Measurements from ENCODE around the gene CCDC32.

The CCDC32 gene

DNA sequence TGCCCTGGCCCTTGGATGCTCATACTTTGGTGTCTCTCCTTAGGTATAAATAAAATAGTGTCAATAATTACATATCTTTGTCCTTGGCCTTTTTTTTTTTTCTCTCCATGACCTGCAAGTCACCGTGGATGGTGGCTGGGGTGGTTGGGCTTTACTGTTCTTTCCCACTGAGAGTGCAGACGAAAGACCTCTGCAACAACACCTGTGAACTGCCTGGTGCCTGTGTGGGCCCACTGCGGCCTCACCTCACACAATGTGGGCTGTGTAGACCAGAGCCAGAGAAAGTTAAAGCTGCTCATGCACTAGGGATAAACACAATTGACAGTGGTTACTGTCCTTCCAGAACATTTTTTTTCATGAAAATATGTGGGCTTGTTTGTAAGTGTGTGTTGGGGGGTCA lies 39.0 kb downstream of the CCDC32 start:
- no peaks in the 10 kb centered on the region for H3K27me3 ChIP-seq (ENCODE audit: control insufficient read depth in 1 of 2, insufficient read depth in 2 of 2, low read length in 2 of 2)
- H3K4me3 ChIP-seq (ENCODE audit: low read depth in 1 of 2, low read length in 2 of 2), result no peak overlapping the region
- H3K4me1 ChIP-seq (ENCODE audit: control insufficient read depth in 1 of 2, insufficient read depth in 2 of 2, low read length in 2 of 2), result no peaks in the 10 kb centered on the region
- no peak overlapping the region for H3K27ac ChIP-seq (ENCODE audit: low read depth, low read length)
- no peak overlapping the region for H3K9ac ChIP-seq (ENCODE audit: low read depth in 1 of 2, low read length in 2 of 2)
- no peaks in the 10 kb centered on the region for H3K36me3 ChIP-seq (ENCODE audit: control insufficient read depth in 1 of 2, insufficient read depth in 2 of 2, low read length in 2 of 2)
- H3K9me3 ChIP-seq (ENCODE audit: control insufficient read depth in 1 of 2, low read length in 2 of 2), result no peaks in the 10 kb centered on the region

DNA sequence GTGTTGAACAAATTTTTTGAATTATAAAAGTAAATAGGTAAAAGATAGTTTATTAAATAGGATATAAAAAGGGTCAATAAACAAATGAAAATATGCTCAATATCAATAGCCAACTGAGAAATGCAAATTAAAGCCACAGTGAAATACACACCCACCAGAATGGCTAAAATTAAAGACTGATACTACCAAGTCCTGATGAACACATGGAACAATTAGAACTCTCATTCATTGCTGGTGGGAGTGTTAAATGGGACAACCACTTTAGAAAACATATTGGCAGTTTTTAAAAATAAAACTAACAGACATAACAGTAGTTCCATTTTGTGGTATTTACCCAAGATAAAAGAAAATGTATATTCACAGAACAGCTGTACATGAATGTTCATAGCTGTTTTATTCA lies 41.2 kb downstream of the CCDC32 start:
- Histone ChIP-seq H3K4me3 (ENCODE audit: low read depth in 1 of 2, low read length in 2 of 2) (no peak overlapping the region), H3K4me1 (ENCODE audit: control insufficient read depth in 1 of 2, insufficient read depth in 2 of 2, low read length in 2 of 2) (peaks cover 0 to 3% of the 10 kb centered on the region in 2 donors), H3K9me3 (ENCODE audit: control insufficient read depth in 1 of 2, low read length in 2 of 2) (no peaks in the 10 kb centered on the region), H3K27ac (ENCODE audit: low read depth, low read length) (no peak overlapping the region), H3K27me3 (ENCODE audit: control insufficient read depth in 1 of 2, insufficient read depth in 2 of 2, low read length in 2 of 2) (no peaks in the 10 kb centered on the region), H3K9ac (ENCODE audit: low read depth in 1 of 2, low read length in 2 of 2) (no peak overlapping the region), H3K36me3 (ENCODE audit: control insufficient read depth in 1 of 2, insufficient read depth in 2 of 2, low read length in 2 of 2) (no peaks in the 10 kb centered on the region)

DNA sequence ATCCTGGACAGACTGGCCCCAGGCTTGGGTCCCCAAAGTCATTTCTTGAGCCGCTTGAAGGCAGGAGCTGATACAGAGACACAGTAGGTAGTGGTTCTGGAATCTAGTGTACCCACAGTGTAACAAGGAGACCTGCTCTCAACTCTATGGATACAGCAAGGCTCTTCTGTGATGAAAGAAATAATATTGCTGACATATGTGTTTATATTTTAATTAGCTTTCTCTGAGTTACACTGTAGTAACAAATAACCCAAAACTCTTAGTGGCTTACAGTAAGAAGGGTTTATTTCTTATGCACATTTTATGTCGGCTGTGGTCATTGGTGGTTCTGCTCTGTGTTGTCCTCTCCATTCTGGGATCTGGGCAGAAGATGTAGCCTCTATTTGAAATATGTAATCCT lies 48.5 kb downstream of the CCDC32 start:
- H3K36me3 ChIP-seq (ENCODE audit: control insufficient read depth in 1 of 2, insufficient read depth in 2 of 2, low read length in 2 of 2), result no peaks in the 10 kb centered on the region
- peaks cover 7 to 9% of the 10 kb centered on the region in 2 donors for H3K4me1 ChIP-seq (ENCODE audit: control insufficient read depth in 1 of 2, insufficient read depth in 2 of 2, low read length in 2 of 2)
- H3K27ac ChIP-seq (ENCODE audit: low read depth, low read length), result no peak overlapping the region

DNA sequence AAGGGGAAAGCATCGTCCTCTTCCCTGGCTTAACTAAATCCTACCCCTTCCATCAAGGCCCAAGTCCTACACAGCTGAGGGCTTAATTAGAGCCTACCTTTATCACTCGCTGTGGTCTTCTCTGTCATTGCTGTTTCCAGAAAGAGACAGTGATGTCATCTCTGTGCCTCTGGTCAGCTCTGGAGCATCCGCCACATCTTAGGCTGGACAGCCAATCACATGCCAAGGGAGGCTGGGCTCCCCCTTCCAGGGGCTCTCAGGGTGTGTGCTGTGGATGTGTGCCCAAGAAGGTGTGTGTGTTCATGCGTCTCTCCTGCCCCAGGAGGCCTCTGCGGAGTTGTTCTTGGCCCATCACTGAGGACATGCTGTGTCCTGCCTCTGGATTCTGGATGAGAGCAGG lies 51.2 kb downstream of the CCDC32 start:
- no peaks in the 10 kb centered on the region for H3K9me3 ChIP-seq (ENCODE audit: control insufficient read depth in 1 of 2, low read length in 2 of 2)
- no peaks in the 10 kb centered on the region for H3K36me3 ChIP-seq (ENCODE audit: control insufficient read depth in 1 of 2, insufficient read depth in 2 of 2, low read length in 2 of 2)
- H3K4me1 ChIP-seq (ENCODE audit: control insufficient read depth in 1 of 2, insufficient read depth in 2 of 2, low read length in 2 of 2), result peaks cover 12 to 13% of the 10 kb centered on the region in 2 donors
- H3K27ac ChIP-seq (ENCODE audit: low read depth, low read length), result no peak overlapping the region
- no peak overlapping the region for H3K4me3 ChIP-seq (ENCODE audit: low read depth in 1 of 2, low read length in 2 of 2)
- peaks cover 13 to 14% of the 10 kb centered on the region in 2 donors for H3K27me3 ChIP-seq (ENCODE audit: control insufficient read depth in 1 of 2, insufficient read depth in 2 of 2, low read length in 2 of 2)
- H3K9ac ChIP-seq (ENCODE audit: low read depth in 1 of 2, low read length in 2 of 2), result no peak overlapping the region

More for the DNA sequence above, 48.5 kb downstream of the CCDC32 start:
- Histone ChIP-seq H3K27me3 (ENCODE audit: control insufficient read depth in 1 of 2, insufficient read depth in 2 of 2, low read length in 2 of 2) (peaks cover 5 to 7% of the 10 kb centered on the region in 2 donors), H3K9ac (ENCODE audit: low read depth in 1 of 2, low read length in 2 of 2) (no peak overlapping the region), H3K4me3 (ENCODE audit: low read depth in 1 of 2, low read length in 2 of 2) (no peak overlapping the region), H3K9me3 (ENCODE audit: control insufficient read depth in 1 of 2, low read length in 2 of 2) (no peaks in the 10 kb centered on the region)

DNA sequence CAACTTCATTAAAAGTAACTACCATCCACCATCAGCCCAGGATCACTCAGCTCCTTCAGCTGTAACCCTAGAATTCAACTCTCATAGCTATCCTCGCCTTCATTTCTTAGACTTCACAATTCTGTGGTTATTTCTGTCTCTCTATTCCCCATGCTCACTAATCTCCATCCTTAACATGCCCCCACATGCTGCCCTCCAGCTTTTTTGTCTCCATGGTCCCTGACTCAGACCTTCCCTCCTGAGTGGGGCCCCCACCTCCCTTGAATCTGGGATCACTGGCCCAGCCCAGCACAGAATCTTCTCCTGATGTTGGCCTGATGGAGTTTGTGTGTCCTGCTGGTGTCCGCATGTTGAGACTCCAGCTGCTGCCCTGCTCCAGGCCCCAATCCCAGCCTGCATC lies 52.4 kb downstream of the CCDC32 start:
- Histone ChIP-seq H3K4me1 (ENCODE audit: control insufficient read depth in 1 of 2, insufficient read depth in 2 of 2, low read length in 2 of 2) (peaks cover 12 to 13% of the 10 kb centered on the region in 2 donors), H3K9ac (ENCODE audit: low read depth in 1 of 2, low read length in 2 of 2) (peak overlapping the region in 1 of 2 donors; percentile 48), H3K9me3 (ENCODE audit: control insufficient read depth in 1 of 2, low read length in 2 of 2) (no peaks in the 10 kb centered on the region), H3K27me3 (ENCODE audit: control insufficient read depth in 1 of 2, insufficient read depth in 2 of 2, low read length in 2 of 2) (peaks cover 13 to 14% of the 10 kb centered on the region in 2 donors), H3K27ac (ENCODE audit: low read depth, low read length) (no peak overlapping the region), H3K36me3 (ENCODE audit: control insufficient read depth in 1 of 2, insufficient read depth in 2 of 2, low read length in 2 of 2) (no peaks in the 10 kb centered on the region), H3K4me3 (ENCODE audit: low read depth in 1 of 2, low read length in 2 of 2) (no peak overlapping the region)

DNA sequence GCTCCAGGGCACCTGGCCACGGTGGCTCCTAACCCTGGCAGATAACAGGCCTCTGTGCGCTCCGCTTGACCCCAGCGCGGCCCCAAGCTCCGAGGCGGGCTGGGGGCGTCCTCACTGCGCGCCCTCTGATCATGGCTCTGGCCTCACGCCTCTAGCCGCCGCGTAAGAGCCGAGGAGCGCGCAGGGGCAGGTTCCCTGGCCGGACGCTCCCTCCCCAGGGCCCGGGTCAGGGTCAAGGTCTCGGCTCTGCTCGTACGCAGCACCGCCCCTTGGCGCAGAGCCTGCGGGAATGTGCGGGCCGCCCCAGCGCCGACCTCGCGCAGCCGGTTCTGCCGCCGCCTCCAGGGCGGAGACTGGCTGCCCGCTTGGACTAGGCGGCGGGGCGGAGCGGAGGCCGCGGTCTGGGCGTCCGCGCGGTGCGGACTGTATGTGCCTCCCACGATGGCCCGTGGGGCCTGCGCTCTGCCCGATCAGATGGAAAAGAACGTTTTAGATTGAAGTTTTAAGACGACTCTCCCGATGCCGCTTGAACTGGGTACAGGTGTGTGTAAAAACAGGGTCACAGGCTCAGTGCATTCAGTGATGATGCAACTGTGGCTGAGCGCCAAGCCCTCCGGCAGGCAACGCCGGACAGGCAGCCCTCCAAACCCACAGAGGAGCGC lies 53.2 kb downstream of the CCDC32 start:
- Histone ChIP-seq H3K9me3 (ENCODE audit: control insufficient read depth in 1 of 2, low read length in 2 of 2) (no peaks in the 10 kb centered on the region), H3K9ac (ENCODE audit: low read depth in 1 of 2, low read length in 2 of 2) (peak overlapping the region; percentile 44 to 48), H3K4me3 (ENCODE audit: low read depth in 1 of 2, low read length in 2 of 2) (peak overlapping the region; percentile 65 to 73), H3K27ac (ENCODE audit: low read depth, low read length) (no peak overlapping the region), H3K27me3 (ENCODE audit: control insufficient read depth in 1 of 2, insufficient read depth in 2 of 2, low read length in 2 of 2) (peaks cover 13 to 14% of the 10 kb centered on the region in 2 donors), H3K4me1 (ENCODE audit: control insufficient read depth in 1 of 2, insufficient read depth in 2 of 2, low read length in 2 of 2) (peaks cover 12 to 17% of the 10 kb centered on the region in 2 donors), H3K36me3 (ENCODE audit: control insufficient read depth in 1 of 2, insufficient read depth in 2 of 2, low read length in 2 of 2) (no peaks in the 10 kb centered on the region)

DNA sequence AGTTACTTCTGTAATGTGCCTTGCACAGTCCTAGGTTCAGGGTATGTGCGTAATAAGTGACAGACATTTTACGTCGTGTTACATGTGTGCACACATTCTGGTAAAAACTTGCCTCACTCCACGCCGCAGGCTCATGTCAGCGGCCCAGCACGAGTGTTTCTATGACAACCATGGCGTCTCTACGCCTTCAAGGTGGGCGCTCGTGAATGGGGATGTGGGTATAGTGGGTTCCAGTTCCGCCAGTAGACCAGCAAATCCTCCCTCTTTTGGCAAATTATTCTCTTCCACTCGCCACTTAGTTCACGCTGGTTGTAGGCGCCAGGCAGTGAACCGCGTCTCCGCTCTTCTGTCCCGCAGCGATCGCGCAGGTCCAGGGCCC lies 53.8 kb downstream of the CCDC32 start:
- peak overlapping the region; percentile 44 to 48 for H3K9ac ChIP-seq (ENCODE audit: low read depth in 1 of 2, low read length in 2 of 2)
- H3K9me3 ChIP-seq (ENCODE audit: control insufficient read depth in 1 of 2, low read length in 2 of 2), result no peaks in the 10 kb centered on the region
- H3K27me3 ChIP-seq (ENCODE audit: control insufficient read depth in 1 of 2, insufficient read depth in 2 of 2, low read length in 2 of 2), result peaks cover 13 to 14% of the 10 kb centered on the region in 2 donors
- peak overlapping the region; percentile 65 to 73 for H3K4me3 ChIP-seq (ENCODE audit: low read depth in 1 of 2, low read length in 2 of 2)
- no peak overlapping the region for H3K27ac ChIP-seq (ENCODE audit: low read depth, low read length)
- peaks cover 12 to 17% of the 10 kb centered on the region in 2 donors for H3K4me1 ChIP-seq (ENCODE audit: control insufficient read depth in 1 of 2, insufficient read depth in 2 of 2, low read length in 2 of 2)
- no peaks in the 10 kb centered on the region for H3K36me3 ChIP-seq (ENCODE audit: control insufficient read depth in 1 of 2, insufficient read depth in 2 of 2, low read length in 2 of 2)

DNA sequence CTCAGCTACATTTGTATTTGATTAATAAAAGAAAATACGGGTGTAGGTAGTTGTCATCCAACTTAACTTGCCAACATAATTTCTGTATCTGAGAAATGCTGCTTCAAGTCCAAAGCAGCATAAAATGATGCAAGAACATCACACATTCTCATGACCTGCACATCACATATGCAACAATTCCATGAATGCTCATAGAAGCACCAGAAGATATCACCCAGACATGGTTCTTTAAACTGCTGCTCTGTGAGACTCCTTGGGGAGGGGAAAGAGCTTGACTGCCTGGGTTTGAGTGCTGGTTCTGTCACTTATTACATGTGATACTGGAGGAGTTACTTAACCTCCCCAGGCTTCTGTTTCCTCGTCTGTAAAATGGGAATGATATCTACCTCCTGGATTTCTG lies 54.6 kb downstream of the CCDC32 start:
- H3K27me3 ChIP-seq (ENCODE audit: control insufficient read depth in 1 of 2, insufficient read depth in 2 of 2, low read length in 2 of 2), result peaks cover 13 to 14% of the 10 kb centered on the region in 2 donors
- H3K4me3 ChIP-seq (ENCODE audit: low read depth in 1 of 2, low read length in 2 of 2), result no peak overlapping the region
- H3K9ac ChIP-seq (ENCODE audit: low read depth in 1 of 2, low read length in 2 of 2), result no peak overlapping the region
- H3K27ac ChIP-seq (ENCODE audit: low read depth, low read length), result no peak overlapping the region
- H3K4me1 ChIP-seq (ENCODE audit: control insufficient read depth in 1 of 2, insufficient read depth in 2 of 2, low read length in 2 of 2), result peaks cover 12 to 17% of the 10 kb centered on the region in 2 donors
- no peaks in the 10 kb centered on the region for H3K36me3 ChIP-seq (ENCODE audit: control insufficient read depth in 1 of 2, insufficient read depth in 2 of 2, low read length in 2 of 2)
- H3K9me3 ChIP-seq (ENCODE audit: control insufficient read depth in 1 of 2, low read length in 2 of 2), result no peaks in the 10 kb centered on the region

DNA sequence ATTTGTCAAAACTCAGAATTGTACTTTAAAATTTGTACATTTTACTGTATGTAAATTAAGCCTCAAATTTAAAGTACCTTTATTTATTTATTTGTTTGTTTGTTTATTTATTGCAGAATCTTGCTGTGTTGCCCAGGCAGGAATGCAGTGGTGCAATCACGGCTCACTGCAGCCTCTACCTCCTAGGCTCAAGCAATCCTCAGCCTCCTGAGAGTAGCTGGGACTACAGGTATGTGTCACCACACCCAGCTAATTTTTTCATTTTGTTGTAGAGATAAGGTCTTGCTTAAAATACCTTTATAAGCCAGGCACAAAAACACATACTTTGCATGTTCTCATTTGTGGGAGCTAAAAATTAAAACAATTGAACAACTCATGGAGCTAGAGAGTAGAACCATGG lies 56.6 kb downstream of the CCDC32 start:
- Histone ChIP-seq H3K4me1 (ENCODE audit: control insufficient read depth in 1 of 2, insufficient read depth in 2 of 2, low read length in 2 of 2) (peaks cover 12 to 17% of the 10 kb centered on the region in 2 donors), H3K27me3 (ENCODE audit: control insufficient read depth in 1 of 2, insufficient read depth in 2 of 2, low read length in 2 of 2) (peaks cover 14 to 16% of the 10 kb centered on the region in 2 donors), H3K4me3 (ENCODE audit: low read depth in 1 of 2, low read length in 2 of 2) (no peak overlapping the region), H3K36me3 (ENCODE audit: control insufficient read depth in 1 of 2, insufficient read depth in 2 of 2, low read length in 2 of 2) (no peaks in the 10 kb centered on the region), H3K9ac (ENCODE audit: low read depth in 1 of 2, low read length in 2 of 2) (no peak overlapping the region), H3K9me3 (ENCODE audit: control insufficient read depth in 1 of 2, low read length in 2 of 2) (no peaks in the 10 kb centered on the region), H3K27ac (ENCODE audit: low read depth, low read length) (no peak overlapping the region)

DNA sequence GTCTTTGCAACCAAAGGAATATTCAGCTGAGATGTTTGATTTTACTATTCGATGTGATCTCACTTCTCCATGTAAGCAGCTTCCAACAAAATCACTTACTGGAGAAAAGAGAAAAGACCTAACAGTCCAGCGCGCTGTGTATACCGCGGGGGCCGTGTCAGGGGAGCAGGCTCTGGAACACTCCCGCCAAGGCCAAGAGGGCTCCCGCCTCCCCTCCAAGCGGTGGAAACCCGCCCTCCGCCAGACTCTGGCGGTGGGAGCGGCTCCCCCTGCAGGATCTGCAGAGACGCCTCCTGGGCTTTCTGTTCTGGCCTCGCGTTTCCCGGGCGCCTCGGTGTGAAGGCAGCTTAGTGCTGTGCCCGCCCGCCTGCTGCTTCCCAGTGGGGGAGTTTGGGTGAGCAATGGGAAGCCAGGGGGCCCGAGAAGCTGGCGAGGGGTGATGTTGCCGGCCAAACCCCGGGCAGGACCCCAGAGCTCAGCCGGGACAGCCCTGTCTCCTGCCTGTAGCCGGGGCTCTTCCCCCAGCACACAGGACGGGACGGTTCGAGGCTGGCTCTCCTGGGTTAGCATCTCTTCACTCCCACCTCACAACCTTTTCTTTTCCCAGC lies 57.8 kb downstream of the CCDC32 start:
- Histone ChIP-seq H3K36me3 (ENCODE audit: control insufficient read depth in 1 of 2, insufficient read depth in 2 of 2, low read length in 2 of 2) (no peaks in the 10 kb centered on the region), H3K9ac (ENCODE audit: low read depth in 1 of 2, low read length in 2 of 2) (no peak overlapping the region), H3K4me1 (ENCODE audit: control insufficient read depth in 1 of 2, insufficient read depth in 2 of 2, low read length in 2 of 2) (peaks cover 9 to 15% of the 10 kb centered on the region in 2 donors), H3K9me3 (ENCODE audit: control insufficient read depth in 1 of 2, low read length in 2 of 2) (no peaks in the 10 kb centered on the region), H3K27ac (ENCODE audit: low read depth, low read length) (no peak overlapping the region), H3K27me3 (ENCODE audit: control insufficient read depth in 1 of 2, insufficient read depth in 2 of 2, low read length in 2 of 2) (peaks cover 13 to 14% of the 10 kb centered on the region in 2 donors), H3K4me3 (ENCODE audit: low read depth in 1 of 2, low read length in 2 of 2) (peak overlapping the region; percentile 11 to 44)
